Fibroblast of lung (primary cell): Measurements from ENCODE around the gene MYPN. TPM values are rescaled to one million over a fixed set of nuclear protein-coding genes. Genes with fewer than 3 reads are reported as not detected.
A peak's percentile ranks its signal among the peaks of the same experiment; 100 is the strongest.

Source experiments
- DNase-seq, 2 donors: peaks; one replicate each; pipeline versions ENCODE4 v3.0.0 to v3.0.0-alpha.2; 2010; ENCODE audit warnings: low read depth in 2 of 2
- H2AFZ ChIP-seq: 2 replicates; pipeline ENCODE4 v1.5.1; 2012; ENCODE audit warnings: low read length, control low read depth, inconsistent platforms
- H3K27ac ChIP-seq: 2 replicates; pipeline ENCODE4 v1.5.1; 2011; ENCODE audit warnings: low read length, control low read depth; ENCODE audit not compliant: insufficient read depth
- H3K27me3 ChIP-seq: 2 replicates; pipeline ENCODE4 v1.5.1; 2011; ENCODE audit warnings: mild to moderate bottlenecking, low read length; ENCODE audit not compliant: control insufficient read depth, insufficient read depth
- H3K36me3 ChIP-seq: 2 replicates; pipeline ENCODE4 v1.5.1; 2011; ENCODE audit warnings: low read length; ENCODE audit not compliant: control insufficient read depth, insufficient read depth
- H3K4me1 ChIP-seq: 2 replicates; pipeline ENCODE4 v1.5.1; 2011; ENCODE audit warnings: low read length; ENCODE audit not compliant: control insufficient read depth, insufficient read depth; ENCODE audit errors: extremely low read depth
- H3K4me2 ChIP-seq: 2 replicates; pipeline ENCODE4 v1.5.1; 2011; ENCODE audit warnings: low read length, control low read depth; ENCODE audit not compliant: insufficient read depth; ENCODE audit errors: extremely low read depth
- H3K4me3 ChIP-seq, 4 experiments: fragments of 200-600 bp in 1 of 4; sonication (generic) in 1 of 4; replicated peaks in 1 of 4; 2 replicates each; pipeline ENCODE4 v1.5.1; 2011 to 2016; ENCODE audit warnings: low read length in 4 of 4, low read depth in 3 of 4, mild to moderate bottlenecking in 3 of 4, control low read depth in 2 of 4, inconsistent platforms in 1 of 4, mixed read lengths in 1 of 4; ENCODE audit not compliant: insufficient read depth in 1 of 4; ENCODE audit errors: control extremely low read depth in 1 of 4
- H3K79me2 ChIP-seq: 2 replicates; pipeline ENCODE4 v1.5.1; 2012; ENCODE audit warnings: mild to moderate bottlenecking, low read length, inconsistent platforms; ENCODE audit not compliant: control insufficient read depth, insufficient read depth
- H3K9ac ChIP-seq: 2 replicates; pipeline ENCODE4 v1.5.1; 2011; ENCODE audit warnings: mild to moderate bottlenecking, low read length, control low read depth; ENCODE audit not compliant: insufficient read depth
- H3K9me3 ChIP-seq: 2 replicates; pipeline ENCODE4 v1.5.1; 2012; ENCODE audit warnings: low read depth, low read length; ENCODE audit not compliant: control insufficient read depth, insufficient read depth
- H4K20me1 ChIP-seq: 2 replicates; pipeline ENCODE4 v1.5.1; 2011; ENCODE audit warnings: low read length; ENCODE audit not compliant: control insufficient read depth, insufficient read depth; ENCODE audit errors: extremely low read depth
- EZH2 ChIP-seq: IDR thresholded peaks from 2 replicates; pipeline ENCODE4 v1.5.1; 2012; ENCODE audit warnings: low read length, control low read depth, mild to moderate bottlenecking; ENCODE audit errors: missing control alignments
- polyA plus RNA-seq, 2 donors: library from polyadenylated mRNA; depleted of rRNA in 1 of 2; stranded (reverse) in 1 of 2; unstranded in 1 of 2; fragments of >200 nt; gene quantifications; 2 replicates each; pipeline ENCODE4 v1.2.1, GENCODE V29; 2011 to 2012; ENCODE audit warnings: missing spikeins in 1 of 2
- total RNA-seq: library from RNA; depleted of rRNA; stranded (reverse); fragments of >200 nt; gene quantifications from 2 replicates; pipeline ENCODE4 v1.2.1, GENCODE V29; 2014
- TF ChIP-seq, protein P1 (sequence below), 2 donors: IDR thresholded peaks in 1 of 2; conservative IDR thresholded peaks in 1 of 2; 1 replicate in 1 of 2; 2 replicates in 1 of 2; pipeline ENCODE4 v1.5.1; 2011 to 2012; ENCODE audit warnings: low read length in 2 of 2, control low read depth in 1 of 2, inconsistent platforms in 1 of 2, low read depth in 1 of 2, mild to moderate bottlenecking in 1 of 2

The MYPN gene
- total and polyA plus RNA-seq, 2 donors (not counting 1 experiment from before 2014, with no cell fraction given): 0.77 to 1.2 TPM

- no peaks in the 10 kb centered on the region for H3K27me3 ChIP-seq
- peak overlapping the region; percentile 98 for H3K27ac ChIP-seq
- TF ChIP-seq EZH2: no peak
- TF ChIP-seq, protein P1, sequence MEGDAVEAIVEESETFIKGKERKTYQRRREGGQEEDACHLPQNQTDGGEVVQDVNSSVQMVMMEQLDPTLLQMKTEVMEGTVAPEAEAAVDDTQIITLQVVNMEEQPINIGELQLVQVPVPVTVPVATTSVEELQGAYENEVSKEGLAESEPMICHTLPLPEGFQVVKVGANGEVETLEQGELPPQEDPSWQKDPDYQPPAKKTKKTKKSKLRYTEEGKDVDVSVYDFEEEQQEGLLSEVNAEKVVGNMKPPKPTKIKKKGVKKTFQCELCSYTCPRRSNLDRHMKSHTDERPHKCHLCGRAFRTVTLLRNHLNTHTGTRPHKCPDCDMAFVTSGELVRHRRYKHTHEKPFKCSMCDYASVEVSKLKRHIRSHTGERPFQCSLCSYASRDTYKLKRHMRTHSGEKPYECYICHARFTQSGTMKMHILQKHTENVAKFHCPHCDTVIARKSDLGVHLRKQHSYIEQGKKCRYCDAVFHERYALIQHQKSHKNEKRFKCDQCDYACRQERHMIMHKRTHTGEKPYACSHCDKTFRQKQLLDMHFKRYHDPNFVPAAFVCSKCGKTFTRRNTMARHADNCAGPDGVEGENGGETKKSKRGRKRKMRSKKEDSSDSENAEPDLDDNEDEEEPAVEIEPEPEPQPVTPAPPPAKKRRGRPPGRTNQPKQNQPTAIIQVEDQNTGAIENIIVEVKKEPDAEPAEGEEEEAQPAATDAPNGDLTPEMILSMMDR (conservative IDR thresholded peaks at IDR 0.05 in 1 of 2, IDR thresholded peaks at IDR 0.05 in 1 of 2; ENCODE audit: low read depth in 1 of 2, low read length in 2 of 2): no peak
- peaks cover 4% of the 10 kb centered on the region for H3K4me1 ChIP-seq
- no peak for DNase-seq
- no peaks in the 10 kb centered on the region for H3K36me3 ChIP-seq
- peaks cover 63% of the 10 kb centered on the region for H3K79me2 ChIP-seq
- H3K9me3 ChIP-seq: no peaks in the 10 kb centered on the region
- H3K4me2 ChIP-seq: peak overlapping the region; percentile 91
- no peak overlapping the region for H2AFZ ChIP-seq
- H4K20me1 ChIP-seq: peaks cover 2% of the 10 kb centered on the region
- H3K4me3 ChIP-seq: peak overlapping the region; percentile 91 to 94 (median 93)
- H3K9ac ChIP-seq: peak overlapping the region; percentile 99
Measured at GRCh38 chr10:68073631-68074030, 35.7 kb upstream of the MYPN start.

- Histone ChIP-seq H3K27ac (peak overlapping the region; percentile 98), H2AFZ (no peak overlapping the region), H4K20me1 (peaks cover 2% of the 10 kb centered on the region), H3K79me2 (peaks cover 57% of the 10 kb centered on the region), H3K9ac (peak overlapping the region; percentile 99), H3K9me3 (no peaks in the 10 kb centered on the region), H3K36me3 (no peaks in the 10 kb centered on the region), H3K27me3 (no peaks in the 10 kb centered on the region), H3K4me1 (peaks cover 4% of the 10 kb centered on the region), H3K4me3 (peak overlapping the region; percentile 91 to 94 (median 93)), H3K4me2 (peak overlapping the region; percentile 91)
- peak in 1 of 2 donors; percentile 37 for DNase-seq
- TF ChIP-seq, protein P1 (conservative IDR thresholded peaks at IDR 0.05 in 1 of 2, IDR thresholded peaks at IDR 0.05 in 1 of 2; ENCODE audit: low read depth in 1 of 2, low read length in 2 of 2): no peak
- TF ChIP-seq EZH2: no peak
Measured at GRCh38 chr10:68074031-68074774, 35.1 kb upstream of the MYPN start.

DNA sequence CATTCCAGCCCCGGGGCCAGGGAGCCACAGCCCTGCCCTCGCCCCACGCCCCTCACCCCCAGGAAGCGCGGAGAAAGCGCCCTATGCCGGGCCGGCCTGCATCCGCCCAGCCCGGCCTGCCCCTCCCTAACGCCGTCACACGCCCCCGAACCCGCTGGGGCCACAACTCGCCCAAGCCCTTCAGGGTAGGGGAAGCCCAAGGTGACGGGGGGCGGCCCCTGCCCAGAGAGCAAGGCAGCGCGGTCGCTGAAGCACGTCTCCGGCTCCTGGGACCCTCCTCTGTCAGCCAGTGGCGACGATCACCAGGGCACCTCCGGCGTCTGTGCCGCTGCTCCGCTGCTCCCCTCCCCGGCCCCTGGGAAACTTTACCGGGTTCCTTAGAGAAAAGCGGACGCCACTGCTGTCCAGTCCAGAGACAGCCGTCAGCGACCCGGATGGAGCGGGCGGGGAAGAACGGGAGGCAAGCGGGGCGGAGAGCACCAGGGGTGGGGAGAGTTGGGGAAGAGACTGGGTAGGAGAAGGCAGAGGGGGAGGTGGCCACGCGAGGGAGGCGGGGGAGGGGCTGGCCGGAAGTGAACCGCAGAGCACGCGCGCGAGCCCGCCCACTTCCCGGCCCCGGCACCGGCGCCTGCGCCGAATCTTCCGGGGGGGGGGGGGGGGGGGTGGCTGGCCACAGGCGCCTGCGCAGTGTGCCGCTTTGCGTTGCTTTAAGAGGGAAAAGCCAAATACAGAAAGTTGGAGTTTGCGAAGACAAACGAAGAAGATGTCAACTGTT is 34.3 kb upstream of the MYPN start, which contains the start of gene HERC4:
TSS of gene HERC4 (minus strand) at position 509 of the 775 bp plus-strand sequence. CDS start 2,175 bp downstream, outside the sequence.
- Histone ChIP-seq H3K9me3 (no peaks in the 10 kb centered on the region), H4K20me1 (peaks cover 2% of the 10 kb centered on the region), H3K4me1 (peaks cover 4% of the 10 kb centered on the region), H3K27me3 (no peaks in the 10 kb centered on the region), H3K4me3 (peak within 1 kb of the TSS; percentile 91 to 94 (median 93)), H2AFZ (peak within 1 kb of the TSS; percentile 69), H3K79me2 (peaks cover 50% of the 10 kb centered on the region), H3K4me2 (peak within 1 kb of the TSS; percentile 39), H3K27ac (peak within 1 kb of the TSS; percentile 98), H3K9ac (peak within 1 kb of the TSS; percentile 99), H3K36me3 (no peaks in the 10 kb centered on the region)
- DNase-seq: peak; percentile 93 to 94
- no peak for TF ChIP-seq EZH2
- TF ChIP-seq, protein P1 (conservative IDR thresholded peaks at IDR 0.05 in 1 of 2, IDR thresholded peaks at IDR 0.05 in 1 of 2; ENCODE audit: low read depth in 1 of 2, low read length in 2 of 2): no peak
